ENCODE data around the gene FRMD1.

DNA sequence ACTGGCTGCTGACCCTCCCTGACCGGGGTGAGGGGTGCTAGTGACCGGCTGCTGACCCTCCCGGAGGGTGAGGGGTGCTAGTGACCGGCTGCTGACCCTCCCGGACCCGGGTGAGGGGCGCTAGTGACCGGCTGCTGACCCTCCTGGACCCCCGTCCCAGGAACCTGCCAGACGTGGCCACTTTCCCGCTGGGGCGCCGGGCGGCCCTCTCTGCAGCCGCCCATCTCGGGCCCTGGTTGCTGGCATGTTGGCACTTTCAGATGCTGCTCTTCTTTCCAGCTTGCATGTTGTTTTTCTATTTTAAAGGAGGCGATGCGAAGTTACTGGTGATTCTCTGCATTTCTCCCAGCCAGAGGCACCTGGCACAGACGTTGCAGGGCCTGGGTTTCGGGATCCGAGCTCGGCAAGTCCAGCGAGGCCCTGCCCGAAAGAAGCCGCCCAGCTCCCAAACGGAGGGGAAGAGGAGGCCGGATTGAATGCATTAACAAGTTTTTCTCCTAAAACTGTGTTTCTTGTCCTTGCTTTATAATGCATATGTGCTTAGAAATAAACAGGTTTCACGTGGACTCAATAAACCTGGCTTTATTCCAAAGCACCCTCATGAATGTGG, 34.4 kb downstream of the FRMD1 start:
- TF ChIP-seq SIN3A (IDR thresholded peaks at IDR 0.05; ENCODE audit: borderline replicate concordance, insufficient read depth, low read length) = no peak
- TF ChIP-seq, protein P1, sequence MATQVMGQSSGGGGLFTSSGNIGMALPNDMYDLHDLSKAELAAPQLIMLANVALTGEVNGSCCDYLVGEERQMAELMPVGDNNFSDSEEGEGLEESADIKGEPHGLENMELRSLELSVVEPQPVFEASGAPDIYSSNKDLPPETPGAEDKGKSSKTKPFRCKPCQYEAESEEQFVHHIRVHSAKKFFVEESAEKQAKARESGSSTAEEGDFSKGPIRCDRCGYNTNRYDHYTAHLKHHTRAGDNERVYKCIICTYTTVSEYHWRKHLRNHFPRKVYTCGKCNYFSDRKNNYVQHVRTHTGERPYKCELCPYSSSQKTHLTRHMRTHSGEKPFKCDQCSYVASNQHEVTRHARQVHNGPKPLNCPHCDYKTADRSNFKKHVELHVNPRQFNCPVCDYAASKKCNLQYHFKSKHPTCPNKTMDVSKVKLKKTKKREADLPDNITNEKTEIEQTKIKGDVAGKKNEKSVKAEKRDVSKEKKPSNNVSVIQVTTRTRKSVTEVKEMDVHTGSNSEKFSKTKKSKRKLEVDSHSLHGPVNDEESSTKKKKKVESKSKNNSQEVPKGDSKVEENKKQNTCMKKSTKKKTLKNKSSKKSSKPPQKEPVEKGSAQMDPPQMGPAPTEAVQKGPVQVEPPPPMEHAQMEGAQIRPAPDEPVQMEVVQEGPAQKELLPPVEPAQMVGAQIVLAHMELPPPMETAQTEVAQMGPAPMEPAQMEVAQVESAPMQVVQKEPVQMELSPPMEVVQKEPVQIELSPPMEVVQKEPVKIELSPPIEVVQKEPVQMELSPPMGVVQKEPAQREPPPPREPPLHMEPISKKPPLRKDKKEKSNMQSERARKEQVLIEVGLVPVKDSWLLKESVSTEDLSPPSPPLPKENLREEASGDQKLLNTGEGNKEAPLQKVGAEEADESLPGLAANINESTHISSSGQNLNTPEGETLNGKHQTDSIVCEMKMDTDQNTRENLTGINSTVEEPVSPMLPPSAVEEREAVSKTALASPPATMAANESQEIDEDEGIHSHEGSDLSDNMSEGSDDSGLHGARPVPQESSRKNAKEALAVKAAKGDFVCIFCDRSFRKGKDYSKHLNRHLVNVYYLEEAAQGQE (IDR thresholded peaks at IDR 0.05; ENCODE audit: insufficient read depth in 1 of 2, low read depth in 2 of 2, low read length in 2 of 2) = no peak
- no peak for TF ChIP-seq POLR2AphosphoS5 (IDR thresholded peaks at IDR 0.05; ENCODE audit: low read depth, low read length)
- TF ChIP-seq TAF1 (IDR thresholded peaks at IDR 0.05; ENCODE audit: borderline replicate concordance, insufficient read depth, low read length) = no peak
- TF ChIP-seq FOXP2 (optimal IDR thresholded peaks at IDR 0.05; ENCODE audit: borderline replicate concordance, extremely low read depth, extremely low read length, insufficient read depth) = no peak

Measured in PFSK-1 (cell line).